Endothelial cell of umbilical vein (primary cell): ENCODE measurements around the gene DIAPH1. TPM values are rescaled to one million over a fixed set of nuclear protein-coding genes. Genes with fewer than 3 reads are reported as not detected.

Source experiments
- BruUV-seq: library from RNA; stranded (reverse); fragments of 400-500 nt; replicated peaks from 2 replicates; lab custom pipeline; 2021; lab: Mats Ljungman, UMichigan
- CTCF ChIA-PET: fragments of 300-600, 350-600 bp; sonication (Branson Sonifier 250); formaldehyde crosslinking; loops from one replicate; lab custom pipeline; 2021; ENCODE audit warnings: antibody characterized with exemption, inconsistent platforms; lab: Charles Lee
- POLR2A ChIA-PET: fragments of 300-600, 350-600 bp; sonication (Branson Sonifier 250); formaldehyde crosslinking; loops from one replicate; lab custom pipeline; 2021; ENCODE audit warnings: antibody characterized with exemption, inconsistent platforms; lab: Charles Lee
- DNase-seq: peaks from one replicate; pipeline ENCODE4 v3.0.0-alpha.2; 2011; ENCODE audit warnings: low read depth, low spot score
- FAIRE-seq: peaks from 2 replicates; lab custom pipeline; 2011; peaks lifted over from hg19 to GRCh38; lab: Jason Lieb, UNC
- H2AFZ ChIP-seq: 2 replicates; pipeline ENCODE4 v1.6.0; 2012; ENCODE audit warnings: low read depth, low read length, control low read depth, inconsistent platforms
- H3K27ac ChIP-seq: 2 replicates; pipeline ENCODE4 v1.5.1; 2011; ENCODE audit warnings: low read depth, mild to moderate bottlenecking, control low read depth, low read length, moderate library complexity; ENCODE audit not compliant: insufficient read depth
- H3K27me3 ChIP-seq, 2 experiments: 2 replicates each; pipeline versions ENCODE4 v1.6.0 to v1.6.1; 2011; ENCODE audit warnings: low read length in 2 of 2, mixed read lengths in 1 of 2; ENCODE audit not compliant: control insufficient read depth in 2 of 2, insufficient read depth in 2 of 2
- H3K36me3 ChIP-seq, 2 experiments: 2 replicates in 1 of 2; 3 replicates in 1 of 2; pipeline ENCODE4 v1.5.1; 2011; ENCODE audit warnings: low read length in 2 of 2, mild to moderate bottlenecking in 1 of 2, moderate library complexity in 1 of 2; ENCODE audit not compliant: control insufficient read depth in 2 of 2, insufficient read depth in 2 of 2; ENCODE audit errors: extremely low read depth in 1 of 2
- H3K4me1 ChIP-seq: 3 replicates; pipeline ENCODE4 v1.5.1; 2011; ENCODE audit warnings: mild to moderate bottlenecking, low read length; ENCODE audit not compliant: control insufficient read depth, insufficient read depth; ENCODE audit errors: extremely low read depth
- H3K4me2 ChIP-seq: 2 replicates; pipeline ENCODE4 v1.6.1; 2011; ENCODE audit warnings: low read length, control low read depth, mixed read lengths; ENCODE audit not compliant: insufficient read depth
- H3K4me3 ChIP-seq, 3 experiments: fragments of 200-600 bp in 1 of 3; sonication (generic), shearing (Covaris generic) in 1 of 3; replicated peaks in 1 of 3; 2 replicates each; pipeline ENCODE4 v1.5.1; 2011 to 2016; ENCODE audit warnings: control low read depth in 3 of 3, low read length in 3 of 3, mild to moderate bottlenecking in 2 of 3, inconsistent platforms in 1 of 3, low read depth in 1 of 3, moderate library complexity in 1 of 3; ENCODE audit not compliant: insufficient read depth in 1 of 3
- H3K79me2 ChIP-seq: 2 replicates; pipeline ENCODE4 v1.6.0; 2012; ENCODE audit warnings: low read length, inconsistent platforms; ENCODE audit not compliant: control insufficient read depth, insufficient read depth
- H3K9ac ChIP-seq: replicated peaks from 2 replicates; pipeline ENCODE3; 2011; ENCODE audit warnings: low read length, control low read depth; ENCODE audit not compliant: insufficient read depth; ENCODE audit errors: extremely low read depth
- H3K9me1 ChIP-seq: replicated peaks from 3 replicates; pipeline ENCODE4 v1.6.0; 2011; ENCODE audit warnings: mild to moderate bottlenecking, low read length; ENCODE audit not compliant: control insufficient read depth, insufficient read depth; ENCODE audit errors: extremely low read depth
- H3K9me3 ChIP-seq: replicated peaks from 2 replicates; pipeline ENCODE4 v1.5.1; 2012; ENCODE audit warnings: low read length, inconsistent platforms; ENCODE audit not compliant: control insufficient read depth, insufficient read depth
- H4K20me1 ChIP-seq: replicated peaks from 2 replicates; pipeline ENCODE3; 2011; ENCODE audit warnings: mild to moderate bottlenecking, low read length; ENCODE audit not compliant: control insufficient read depth, insufficient read depth; ENCODE audit errors: extremely low read depth
- CTCF ChIP-seq, 2 donors: IDR thresholded peaks; 1 replicate in 1 of 2; 2 replicates in 1 of 2; pipeline ENCODE4 v1.5.1; 2011; ENCODE audit warnings: low read length in 2 of 2, mild to moderate bottlenecking in 2 of 2, moderate library complexity in 2 of 2, control low read depth in 1 of 2, inconsistent platforms in 1 of 2, low read depth in 1 of 2; ENCODE audit not compliant: insufficient read depth in 1 of 2; ENCODE audit errors: extremely low read depth in 1 of 2
- EZH2 ChIP-seq: IDR thresholded peaks from 2 replicates; pipeline ENCODE4 v1.6.1; 2012; ENCODE audit warnings: borderline replicate concordance, low read depth, mild to moderate bottlenecking, moderate library complexity, low read length, inconsistent platforms; ENCODE audit not compliant: severe bottlenecking
- FOS ChIP-seq: IDR thresholded peaks from 2 replicates; pipeline ENCODE4 v1.6.1; 2011; ENCODE audit warnings: mild to moderate bottlenecking, low read length, moderate library complexity, borderline replicate concordance; ENCODE audit not compliant: insufficient read depth
- GATA2 ChIP-seq: IDR thresholded peaks from 2 replicates; pipeline ENCODE4 v1.7.0; 2011; ENCODE audit warnings: low read depth, mild to moderate bottlenecking, moderate library complexity, mixed read lengths, low read length; ENCODE audit not compliant: insufficient read length, insufficient read depth
- JUN ChIP-seq: IDR thresholded peaks from 2 replicates; pipeline ENCODE4 v1.6.1; 2011; ENCODE audit warnings: borderline replicate concordance, low read depth; ENCODE audit not compliant: insufficient read length, insufficient read depth
- MYC ChIP-seq: IDR thresholded peaks from one replicate; pipeline ENCODE4 v1.6.1; 2011; ENCODE audit warnings: mild to moderate bottlenecking, low read depth, low read length
- POLR2A ChIP-seq: IDR thresholded peaks from 2 replicates; pipeline ENCODE4 v1.6.1; 2012; ENCODE audit warnings: low read depth, mild to moderate bottlenecking, control low read depth, low read length
- POLR2AphosphoS5 ChIP-seq: IDR thresholded peaks from 2 replicates; pipeline ENCODE4 v1.6.1; 2012; ENCODE audit warnings: low read depth, mild to moderate bottlenecking, control low read depth, low read length, moderate library complexity; ENCODE audit not compliant: insufficient read depth
- dilution Hi-C: fragments of 300-500 bp; cut with MboI; formaldehyde crosslinking; loops from one replicate; pipeline ENCODE4 v1.15.0; 2019; ENCODE audit warnings: low sequenced_read_pairs; ENCODE audit not compliant: extremely low pct_ligation_motif_present
- intact Hi-C: fragments of 100-400 bp; cut with micrococcal nuclease; formaldehyde crosslinking; loops from one replicate; pipeline ENCODE4 v1.10.0; 2022
- polyA plus RNA-seq, 4 experiments: library from polyadenylated mRNA; depleted of rRNA in 3 of 4; stranded (reverse) in 3 of 4; unstranded in 1 of 4; fragments of >200 nt; gene quantifications; 2 replicates each; pipeline versions ENCODE4 v1.2.1 to v1.2.3, GENCODE V29; 2011 to 2012; ENCODE audit warnings: missing spikeins in 1 of 4
- total RNA-seq: library from RNA; stranded (reverse); gene quantifications from 2 replicates; pipeline ENCODE4 v1.2.3, GENCODE V29; 2021
- TF ChIP-seq, protein P1 (sequence below): IDR thresholded peaks from 2 replicates; pipeline ENCODE4 v1.6.1; 2011; ENCODE audit not compliant: insufficient read depth, insufficient read length

The DIAPH1 gene
- total and polyA plus RNA-seq, 2 donors (not counting 3 experiments of a cell fraction or from before 2014, with no cell fraction given), result 68.6 to 105 TPM

DNA sequence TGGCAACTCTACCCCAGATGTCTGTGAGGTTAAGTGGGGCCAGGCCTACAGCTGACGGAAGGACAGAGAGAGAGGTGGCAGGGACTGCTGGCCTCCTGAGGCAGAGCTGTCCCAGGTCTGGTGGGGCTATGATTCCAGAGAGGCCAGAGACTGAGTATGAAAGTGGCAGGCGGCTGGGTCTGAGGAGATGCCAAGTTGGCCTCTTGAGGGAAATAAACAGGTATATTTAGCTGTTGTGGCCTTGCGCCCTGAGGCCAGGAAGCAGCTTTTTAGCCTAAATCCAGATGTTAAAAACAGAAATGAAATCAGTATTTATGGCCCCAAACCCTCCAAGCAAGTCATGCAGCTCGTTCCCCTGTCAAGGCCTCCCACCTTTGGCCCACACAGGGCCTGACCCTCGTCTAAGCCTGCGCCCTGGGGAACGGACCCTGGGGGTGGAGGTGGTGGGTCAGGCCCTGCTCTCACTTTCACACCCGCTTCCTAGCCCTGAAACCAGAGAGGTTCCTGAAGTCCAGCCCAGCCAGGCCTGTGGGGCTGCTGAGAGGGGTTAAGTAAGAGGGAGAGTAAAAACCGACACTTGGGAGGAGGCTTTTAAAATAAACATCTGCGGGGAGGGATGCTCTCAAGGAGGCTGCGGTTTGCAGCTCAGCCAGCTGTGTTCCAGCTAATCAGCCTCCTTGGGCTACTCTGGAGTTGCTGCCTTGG lies 111.3 kb downstream of the DIAPH1 start:
- CTCF ChIA-PET, result interaction anchor here (1.1 to 9.8 kb wide), 8 partner anchors 14 to 110 kb away, joined by 4 to 158 read pairs (median 12); partner anchors contain the start of genes PCDHGA11, PCDHGA12, PCDHGB5 and PCDHGC3
- TF ChIP-seq POLR2AphosphoS5 (no peak), POLR2A (no peak), EZH2 (no peak), GATA2 (no peak), FOS (no peak), JUN (no peak), CTCF (IDR thresholded peaks at IDR 0.05; ENCODE audit: extremely low read depth in 1 of 2, insufficient read depth in 1 of 2, low read depth in 1 of 2, low read length in 2 of 2) (no peak), MYC (no peak)
- TF ChIP-seq, protein P1, sequence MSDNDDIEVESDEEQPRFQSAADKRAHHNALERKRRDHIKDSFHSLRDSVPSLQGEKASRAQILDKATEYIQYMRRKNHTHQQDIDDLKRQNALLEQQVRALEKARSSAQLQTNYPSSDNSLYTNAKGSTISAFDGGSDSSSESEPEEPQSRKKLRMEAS, result no peak
- Histone ChIP-seq H3K9me3 (no peaks in the 10 kb centered on the region), H2AFZ (no peak overlapping the region), H3K27me3 (no peaks in the 10 kb centered on the region), H3K9ac (no peak overlapping the region), H3K4me2 (no peak overlapping the region), H3K9me1 (no peaks in the 10 kb centered on the region), H3K4me1 (peaks cover 15% of the 10 kb centered on the region), H3K4me3 (no peak overlapping the region), H3K36me3 (peaks cover 0 to 11% of the 10 kb centered on the region in 2 experiments), H3K27ac (no peak overlapping the region), H4K20me1 (no peaks in the 10 kb centered on the region), H3K79me2 (no peaks in the 10 kb centered on the region)
- DNase-seq, result no peak
- POLR2A ChIA-PET, result interaction anchor here (0.6 kb wide), 1 partner anchor 53 kb away, joined by 3 read pairs; no protein-coding TSS in a partner anchor
- no TSS peak for BruUV-seq
- dilution Hi-C loops (no loop called here), intact Hi-C loops (loop anchor here (2.0 kb wide), 1 partner anchor 23 kb away; the partner anchor contains the start of gene PCDHGC4)
- FAIRE-seq, result no peak
